Bone marrow (tissue), 2 donors: ENCODE results near the gene MAP4K3.

Source experiments
- DNase-seq, 2 donors: peaks; one replicate each; lab custom pipeline; 2025; lab: John Stamatoyannopoulos, UW

Gene MAP4K3

GRCh38 chr2:39243469-39244123, 193.5 kb downstream of the MAP4K3 start, which contains the start of gene CDKL4:
CDKL4 (minus strand) TSS chr2:39243970.
- no peak for DNase-seq

GRCh38 chr2:39241588-39241987, 195.5 kb downstream of the MAP4K3 start:
- no peak for DNase-seq

GRCh38 chr2:39240758-39241157, 196.3 kb downstream of the MAP4K3 start:
- DNase-seq: no peak

- DNase-seq: no peak
Observed at GRCh38 chr2:39234754-39235153, 202.3 kb downstream of the MAP4K3 start.

GRCh38 chr2:39232141-39232540, 204.9 kb downstream of the MAP4K3 start:
- DNase-seq: no peak

- peak in 1 of 2 donors; percentile 47 for DNase-seq
Observed at GRCh38 chr2:39228413-39229209, 208.5 kb downstream of the MAP4K3 start.

GRCh38 chr2:39227628-39228412, 209.3 kb downstream of the MAP4K3 start:
- peak; percentile 30 to 80 for DNase-seq

- no peak for DNase-seq
Observed at GRCh38 chr2:39225567-39225966, 211.5 kb downstream of the MAP4K3 start.

- no peak for DNase-seq
Observed at GRCh38 chr2:39223909-39224308, 213.2 kb downstream of the MAP4K3 start.

- no peak for DNase-seq
Observed at GRCh38 chr2:39221459-39221858, 215.6 kb downstream of the MAP4K3 start.

GRCh38 chr2:39220136-39220535, 216.9 kb downstream of the MAP4K3 start:
- no peak for DNase-seq

GRCh38 chr2:39218391-39218790, 218.7 kb downstream of the MAP4K3 start:
- DNase-seq: no peak

- peak in 1 of 2 donors; percentile 60 for DNase-seq
Observed at GRCh38 chr2:39217192-39217550, 219.9 kb downstream of the MAP4K3 start.

GRCh38 chr2:39216346-39217191, 220.5 kb downstream of the MAP4K3 start:
- peak in 1 of 2 donors; percentile 95 for DNase-seq

- no peak for DNase-seq
Observed at GRCh38 chr2:39215545-39215944, 221.5 kb downstream of the MAP4K3 start.

- DNase-seq: no peak
Observed at GRCh38 chr2:39213015-39213414, 224.1 kb downstream of the MAP4K3 start.

GRCh38 chr2:39210846-39211245, 226.2 kb downstream of the MAP4K3 start:
- no peak for DNase-seq

- no peak for DNase-seq
Observed at GRCh38 chr2:39203382-39203781, 233.7 kb downstream of the MAP4K3 start.

- no peak for DNase-seq
Observed at GRCh38 chr2:39202639-39203369, 234.3 kb downstream of the MAP4K3 start.
